NCI-H187 treated with DMSO at 0.1 percent for 48 hours (cell line): Measurements from ENCODE around the gene RYK.
"Not testable (repeated sequence)": the region's sequence is repeated elsewhere in the genome, so short reads cannot be mapped to it uniquely, and the experiment has no call there.

Source experiments
- DNase-seq: peaks from one replicate; lab custom pipeline; 2025; lab: John Stamatoyannopoulos, UW

The RYK gene

DNA sequence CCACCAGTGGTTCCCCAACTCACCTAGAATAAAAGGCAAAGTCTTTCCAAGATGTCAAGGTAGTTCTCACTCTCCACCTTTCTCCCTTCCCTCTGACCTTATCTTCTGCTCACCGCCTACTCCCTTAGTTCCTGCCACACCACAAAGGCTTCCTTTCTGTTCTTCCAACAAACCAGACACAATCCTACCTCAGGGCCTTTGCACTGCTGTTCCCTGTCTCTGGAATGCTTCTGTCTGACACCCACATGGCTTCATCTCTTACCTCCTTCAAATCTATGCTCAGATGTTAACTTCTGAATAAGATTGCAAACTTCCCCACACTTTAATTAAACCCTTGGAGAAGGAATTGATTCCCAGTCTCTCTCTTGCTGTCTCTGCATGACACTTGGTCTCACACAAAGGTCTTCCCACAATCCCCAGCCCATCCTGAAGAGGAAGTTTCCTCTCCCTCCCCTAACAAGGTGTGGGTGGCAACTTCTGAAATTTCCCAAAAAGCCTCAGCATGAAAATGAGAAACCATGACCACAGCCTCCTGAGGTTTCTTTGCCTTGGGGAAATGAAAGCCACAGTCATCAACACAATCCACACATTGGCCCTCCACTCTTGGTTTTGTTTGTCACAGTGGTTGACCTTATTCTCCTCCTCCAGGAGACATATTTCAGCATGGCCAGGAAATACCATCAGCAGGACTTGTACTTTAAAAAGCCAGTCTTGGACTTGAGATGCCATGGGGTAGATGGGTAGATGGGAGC is 3.0 kb upstream of the RYK start:
- DNase-seq, result no peak

DNA sequence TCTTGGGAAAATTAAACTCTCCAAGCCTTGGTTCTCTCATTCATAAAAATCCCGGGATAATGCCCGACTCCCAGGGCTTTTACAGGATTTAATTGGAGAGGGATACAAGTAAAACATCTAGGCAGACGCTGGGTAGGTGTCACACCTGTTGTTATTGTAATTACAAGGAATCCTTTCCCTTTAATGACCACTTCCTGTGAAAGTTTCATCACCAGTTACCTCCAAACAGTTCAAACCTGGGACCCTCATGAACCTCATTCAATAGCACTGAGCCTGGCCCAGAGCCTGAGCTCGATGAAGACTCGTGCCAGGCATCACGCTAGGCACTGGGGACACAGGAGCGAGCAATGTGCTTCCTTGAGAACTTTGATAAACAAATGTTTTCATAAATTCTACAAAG is 2.1 kb upstream of the RYK start:
- DNase-seq, result no peak

DNA sequence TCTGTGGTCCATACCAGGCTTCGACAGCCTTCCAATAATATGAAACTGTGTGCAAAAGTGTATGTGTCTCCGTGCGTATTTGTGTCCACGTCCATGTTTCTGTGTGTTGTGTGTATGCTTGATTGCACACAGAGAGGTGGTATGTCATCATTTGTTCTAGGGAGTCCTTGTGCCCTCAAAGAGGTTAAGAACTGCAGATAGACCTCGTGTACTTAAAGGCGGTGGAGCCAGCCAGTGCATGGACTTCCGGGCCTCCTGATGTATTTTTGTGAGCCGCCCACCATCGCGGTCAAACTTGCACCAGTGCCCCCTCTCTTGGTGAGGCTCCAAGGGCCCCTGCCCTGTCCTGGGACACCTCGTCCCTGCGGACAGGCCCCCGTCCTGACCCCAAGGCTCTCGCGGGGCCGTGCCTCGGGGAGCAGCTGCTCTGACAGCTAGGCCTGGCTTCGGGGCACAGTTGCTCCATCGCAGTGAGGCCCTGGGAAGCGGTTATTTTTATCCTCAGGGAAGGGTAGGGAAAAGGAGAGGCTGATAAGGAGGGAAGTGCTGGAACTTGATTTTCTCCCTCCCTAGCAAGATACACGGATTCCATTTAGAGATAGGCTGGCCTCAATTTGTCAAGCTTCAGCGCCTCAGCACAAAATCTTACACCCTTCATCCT is 1.2 kb upstream of the RYK start:
- DNase-seq, result no peak

DNA sequence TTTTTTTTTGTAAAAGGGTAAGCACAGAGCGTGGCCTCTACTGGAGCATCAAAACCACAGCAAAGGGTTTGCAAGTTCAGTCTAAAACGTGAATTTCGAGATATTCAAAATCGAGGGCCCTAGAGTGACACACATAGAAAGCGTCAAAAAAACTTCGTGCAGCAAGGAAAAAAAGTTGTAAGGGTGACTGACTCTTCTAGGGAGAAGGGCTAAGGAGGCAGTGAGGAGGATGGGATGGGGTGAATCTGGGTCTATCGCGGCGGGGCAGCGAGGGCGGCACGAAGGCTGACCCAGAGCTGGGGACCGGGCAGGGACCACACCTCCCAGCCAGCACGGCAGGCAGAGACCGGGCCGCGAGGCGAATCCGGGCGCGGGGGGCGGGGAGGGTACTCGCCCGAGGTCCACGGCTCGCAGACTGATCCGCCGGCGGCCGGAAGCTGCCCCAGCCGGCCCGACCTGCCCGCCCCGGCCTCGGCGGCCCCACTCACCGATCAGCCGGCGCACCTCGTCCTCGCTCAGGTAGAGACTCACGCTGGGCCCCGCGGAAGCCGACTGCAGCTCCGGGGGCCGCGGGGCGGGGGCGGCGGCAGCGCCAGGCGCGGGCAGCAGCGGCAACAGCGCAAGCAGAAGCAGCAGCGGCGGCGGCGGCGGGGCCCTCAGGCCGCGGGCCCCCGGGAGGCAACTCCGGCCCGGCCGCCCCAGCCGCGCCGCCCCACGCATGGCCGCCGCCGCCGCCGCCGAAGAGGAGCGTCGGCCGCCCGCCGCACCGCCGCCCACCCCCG is 533 bp downstream of the RYK start:
- DNase-seq, result no peak

DNA sequence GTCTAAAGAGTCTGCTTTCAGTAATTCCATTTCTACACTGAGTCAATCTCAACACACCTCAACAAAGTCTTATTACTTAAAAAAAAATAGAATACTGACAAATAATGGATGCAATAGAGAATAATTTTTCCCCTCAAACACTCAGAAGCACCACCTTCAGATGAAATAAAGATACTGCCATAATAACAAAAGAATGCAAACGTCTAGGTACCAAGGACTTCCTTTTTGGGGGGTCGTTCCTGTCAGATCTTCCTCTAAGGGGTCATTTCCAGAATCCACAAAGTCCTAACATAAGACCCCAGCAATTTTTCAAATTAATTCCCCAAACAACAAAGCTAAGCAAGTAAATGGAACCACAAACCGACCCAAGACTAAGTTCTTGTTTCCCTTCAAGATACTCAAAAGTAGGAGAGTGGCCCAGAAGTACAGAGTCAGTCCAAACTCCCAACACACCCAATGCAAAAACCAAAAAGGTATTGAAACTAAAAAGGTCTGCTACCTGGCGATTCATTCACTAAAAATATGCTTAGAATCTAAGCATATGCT is 1.3 kb downstream of the RYK start:
- no peak for DNase-seq

DNA sequence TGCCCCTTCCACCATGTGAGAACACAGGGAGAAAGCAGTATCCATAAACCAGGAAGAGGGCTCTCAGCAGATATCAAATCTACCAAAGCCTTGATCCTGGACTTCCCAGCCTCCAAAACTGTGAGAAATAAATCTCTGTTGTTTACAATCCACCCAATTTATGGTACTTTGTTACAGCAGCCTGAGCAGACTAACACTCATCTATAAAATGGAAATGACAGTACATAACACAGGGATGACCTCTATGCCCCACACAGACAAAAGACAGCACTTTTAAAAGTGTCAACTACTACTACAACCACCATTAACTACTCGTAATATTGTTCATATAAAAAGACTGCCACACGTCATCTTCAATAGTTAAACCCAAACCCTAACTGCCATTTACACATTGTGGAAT is 5.7 kb downstream of the RYK start:
- no peak for DNase-seq

DNA sequence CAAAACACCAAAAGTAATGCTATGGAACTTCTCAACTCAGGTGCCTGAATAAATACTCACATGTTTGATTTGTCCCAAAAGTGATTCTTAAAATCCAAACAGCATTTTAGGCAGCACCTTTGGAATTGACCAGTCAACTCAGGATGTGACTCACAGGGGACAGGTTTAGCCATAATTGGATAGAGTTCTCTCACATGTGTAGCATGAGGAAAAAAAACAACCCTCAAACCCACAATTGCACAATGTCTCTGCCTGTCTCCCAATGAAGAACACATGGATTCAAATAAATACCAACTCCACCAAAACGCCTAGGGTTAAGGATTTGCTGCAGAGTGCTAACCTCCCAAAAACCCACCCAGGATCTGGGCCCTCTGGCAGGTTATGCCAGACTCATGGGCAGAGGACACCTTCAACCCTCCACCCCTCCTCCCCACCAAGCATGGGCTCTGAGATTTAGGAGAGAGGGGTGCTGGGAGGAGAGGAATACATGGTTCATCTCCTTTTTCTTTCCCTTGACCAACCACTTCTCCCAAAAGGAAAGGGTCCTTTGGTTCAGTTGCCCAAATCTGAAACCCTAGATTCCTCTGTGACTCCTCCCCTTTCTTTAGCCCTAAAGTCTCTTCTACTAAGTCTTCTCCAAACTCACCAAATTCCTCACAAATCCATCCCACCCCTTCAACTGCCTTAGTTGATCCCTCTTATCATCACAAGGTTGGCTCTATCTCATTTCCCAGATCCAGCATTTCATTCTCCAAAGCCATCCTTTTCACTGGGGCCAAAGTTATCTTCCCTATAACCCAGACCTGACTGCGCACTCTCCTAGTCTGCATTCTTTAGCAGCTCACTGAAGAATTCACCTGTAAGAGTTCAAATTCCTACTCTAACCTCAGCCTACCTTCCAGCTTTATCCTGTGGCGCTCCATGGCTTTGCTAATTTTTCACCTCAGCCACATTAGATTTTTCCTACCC is 7.7 kb downstream of the RYK start:
- no peak for DNase-seq

DNA sequence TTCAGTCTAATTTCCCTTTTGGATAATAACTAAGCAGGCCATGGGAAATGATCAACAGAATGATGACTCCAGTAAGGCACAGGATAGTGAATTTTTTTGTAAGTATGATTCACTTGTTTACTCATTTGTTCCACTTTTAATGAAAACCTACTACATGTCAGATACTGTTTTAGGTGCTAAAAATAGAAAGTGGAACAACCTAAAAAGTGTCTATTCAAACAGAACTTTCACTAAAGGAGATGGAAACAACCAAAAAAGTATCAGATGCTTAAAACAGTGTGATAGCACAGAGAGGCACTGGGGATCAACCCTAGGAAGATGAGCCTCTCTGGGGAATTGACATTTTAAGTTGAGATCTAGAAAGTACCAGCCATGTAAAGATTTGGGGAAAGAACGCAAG is 11.1 kb downstream of the RYK start:
- no peak for DNase-seq

DNA sequence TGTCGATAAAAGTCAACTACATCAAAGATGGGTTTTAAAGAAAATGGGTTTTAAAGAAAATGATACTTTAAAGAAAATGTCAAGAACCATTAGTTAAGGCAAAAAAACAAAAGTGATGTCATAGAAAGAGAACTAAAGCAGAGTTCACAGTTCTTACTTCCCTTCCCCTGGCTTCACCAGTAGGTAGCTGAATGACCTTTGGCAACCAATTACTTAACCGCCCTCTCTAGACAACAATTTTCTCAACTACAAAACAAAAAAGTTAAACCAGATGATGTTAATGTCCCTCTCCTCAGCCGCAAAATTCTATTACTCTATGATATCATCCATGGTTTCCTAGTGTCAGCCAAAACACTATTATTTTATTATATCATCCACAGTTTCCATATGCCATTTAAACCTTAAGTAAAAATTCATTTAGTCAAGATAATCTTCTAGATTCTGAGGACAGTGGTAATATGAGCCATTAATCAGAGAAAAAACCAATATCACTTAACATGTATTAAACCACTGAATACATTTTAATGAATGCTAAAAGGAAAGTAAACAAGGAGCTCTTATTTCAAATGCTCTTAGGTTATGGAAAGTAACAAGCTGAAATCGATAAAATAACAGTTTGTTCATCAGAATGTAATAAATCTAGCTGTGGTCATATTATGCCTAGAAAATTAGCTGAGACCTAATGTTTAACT is 13.1 kb downstream of the RYK start:
- DNase-seq, result no peak

DNA sequence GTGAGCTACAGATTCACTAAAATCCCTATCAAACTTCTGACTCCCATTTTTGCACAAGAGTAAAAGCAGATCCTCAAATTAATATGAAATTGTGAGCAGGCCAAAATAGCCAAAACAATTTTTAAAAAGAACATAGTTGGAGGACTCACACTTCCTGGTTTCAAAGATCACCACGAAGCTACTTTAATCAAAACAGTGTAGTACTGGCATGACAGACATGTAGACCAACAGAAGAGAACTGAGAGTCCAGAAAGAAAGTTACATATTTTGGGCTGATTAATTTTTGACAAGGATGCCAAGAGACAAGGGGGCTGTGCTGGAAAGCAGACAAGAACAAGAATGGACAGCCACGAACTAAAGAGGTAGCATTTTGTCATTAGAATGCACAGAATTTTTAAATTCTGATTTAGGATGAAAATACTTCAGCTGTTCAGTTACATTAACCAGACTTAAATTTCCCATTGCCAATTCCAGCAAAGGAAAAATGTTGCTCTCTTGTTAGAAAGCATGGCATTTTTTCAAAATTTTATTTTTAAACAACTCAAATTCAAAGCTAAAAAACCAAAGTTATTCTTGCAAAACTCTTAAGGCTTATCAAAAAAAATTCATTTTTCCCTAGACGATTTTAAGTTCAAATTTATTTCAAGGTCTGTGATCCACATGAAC is 14.0 kb downstream of the RYK start:
- DNase-seq, result no peak

DNA sequence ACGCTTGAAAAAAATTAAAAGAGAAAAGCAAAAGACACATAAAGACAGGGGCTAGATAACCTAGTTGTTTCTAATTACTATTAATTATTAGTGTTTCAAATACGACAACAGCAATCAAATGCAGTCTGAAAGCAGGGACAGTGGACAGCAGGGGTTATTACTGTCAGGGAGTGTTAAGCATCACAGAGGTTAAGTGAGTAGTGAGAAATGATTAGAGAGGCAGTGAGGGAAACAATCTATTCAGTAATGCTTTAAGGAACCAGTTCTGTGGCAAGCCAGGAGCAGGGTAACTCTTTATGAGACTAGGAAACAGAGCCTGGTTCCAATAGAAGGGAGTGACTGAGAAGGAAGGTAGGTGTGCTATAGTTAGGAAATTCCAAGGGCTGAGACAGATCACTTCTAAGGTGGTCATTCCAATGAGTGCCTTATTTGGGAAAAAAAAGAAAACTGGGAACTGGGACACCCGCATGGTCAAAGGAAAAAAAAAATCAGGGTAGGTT is 15.0 kb downstream of the RYK start:
- DNase-seq, result no peak

DNA sequence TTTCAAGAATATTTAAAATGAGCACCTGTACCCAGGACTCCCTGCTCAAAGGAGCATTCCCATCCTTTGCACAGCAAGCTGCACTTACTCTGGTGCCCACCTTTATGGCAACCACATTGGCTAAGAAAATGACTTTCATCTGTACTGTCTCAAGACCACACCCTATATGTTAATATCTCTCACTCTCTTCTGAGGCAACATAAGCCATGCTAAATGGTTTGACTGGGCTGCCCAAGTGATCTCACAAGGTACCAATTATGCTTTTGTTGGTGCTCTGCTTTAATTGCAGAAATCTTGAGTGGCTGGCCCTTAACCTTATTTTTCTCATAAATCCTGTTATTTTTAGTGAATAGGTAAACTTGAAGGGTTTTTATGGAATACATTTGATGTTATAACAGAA is 17.7 kb downstream of the RYK start:
- no peak for DNase-seq

DNA sequence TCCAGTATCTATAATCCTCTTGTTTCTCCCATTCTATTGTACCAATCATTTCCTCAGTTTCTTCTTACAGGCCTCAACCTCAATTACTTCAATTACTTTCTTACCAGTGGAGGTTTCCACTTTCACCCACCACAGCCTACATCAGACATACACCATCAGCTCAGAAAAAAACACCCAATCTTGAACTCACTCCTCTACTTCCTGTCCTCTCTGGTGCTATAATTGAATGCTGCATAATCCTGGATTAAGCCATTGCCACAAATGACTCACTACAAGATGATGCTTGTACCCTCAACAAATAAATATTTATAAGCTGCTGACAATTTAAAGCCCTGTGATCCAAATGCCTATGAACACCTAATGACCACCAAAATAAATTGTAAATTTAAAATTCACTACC is 18.5 kb downstream of the RYK start:
- DNase-seq, result no peak

DNA sequence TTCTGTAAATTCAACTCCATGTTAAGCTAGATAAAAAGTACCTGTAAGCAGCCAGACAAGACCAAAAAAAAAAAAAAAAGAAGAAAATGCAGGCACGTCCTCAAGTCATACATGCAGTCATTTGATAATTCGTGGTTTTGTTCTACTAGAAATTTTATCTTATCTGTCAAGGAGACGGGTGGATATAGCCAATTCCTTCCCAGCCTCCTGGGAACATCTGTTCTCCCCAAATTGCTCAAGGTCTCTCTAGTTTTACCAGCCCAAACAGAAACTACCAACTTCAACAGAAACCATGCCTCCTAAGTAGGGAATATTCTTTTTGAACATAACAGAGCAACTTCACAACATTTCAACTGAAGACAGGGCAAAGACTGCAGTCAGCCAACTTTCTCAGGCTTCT is 19.5 kb downstream of the RYK start:
- no peak for DNase-seq

DNA sequence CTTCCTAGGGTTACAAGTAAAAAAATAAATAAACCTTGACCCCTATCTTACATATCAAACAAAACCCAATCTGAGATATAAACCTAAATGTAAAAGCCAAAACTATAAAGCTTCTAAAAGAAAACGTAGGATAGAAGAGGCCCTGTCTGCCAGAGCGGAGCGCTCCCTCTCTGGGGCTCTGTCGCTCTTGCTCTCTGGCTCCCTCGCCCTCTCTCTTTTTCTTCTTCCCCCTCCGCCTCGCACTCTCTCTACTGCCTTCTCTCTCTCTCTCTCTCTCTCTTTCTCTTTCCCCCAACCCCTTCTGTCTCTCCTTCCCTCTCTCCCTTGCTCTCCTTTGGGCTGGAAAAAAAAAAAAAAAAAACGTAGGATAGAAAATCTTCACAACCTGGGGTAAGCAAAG is 21.6 kb downstream of the RYK start:
- DNase-seq, result no peak

DNA sequence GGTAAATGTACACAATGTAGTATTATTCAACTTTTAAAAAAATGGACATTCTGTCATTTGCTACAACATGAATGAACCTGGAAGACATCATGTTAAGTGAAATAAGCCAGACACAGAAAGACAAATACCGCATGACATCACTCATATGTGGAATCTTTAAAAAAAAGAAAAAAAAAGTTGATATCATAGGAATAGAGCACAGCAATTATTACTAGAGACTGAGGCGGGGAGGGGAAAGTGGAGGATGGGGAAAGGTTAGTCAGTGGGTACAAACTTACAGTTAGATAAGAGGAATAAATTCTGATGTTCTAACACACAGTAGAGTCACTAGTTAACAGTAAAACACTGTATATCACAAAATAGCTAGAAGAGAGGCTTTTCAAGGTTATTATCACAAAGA is 22.2 kb downstream of the RYK start:
- no peak for DNase-seq

DNA sequence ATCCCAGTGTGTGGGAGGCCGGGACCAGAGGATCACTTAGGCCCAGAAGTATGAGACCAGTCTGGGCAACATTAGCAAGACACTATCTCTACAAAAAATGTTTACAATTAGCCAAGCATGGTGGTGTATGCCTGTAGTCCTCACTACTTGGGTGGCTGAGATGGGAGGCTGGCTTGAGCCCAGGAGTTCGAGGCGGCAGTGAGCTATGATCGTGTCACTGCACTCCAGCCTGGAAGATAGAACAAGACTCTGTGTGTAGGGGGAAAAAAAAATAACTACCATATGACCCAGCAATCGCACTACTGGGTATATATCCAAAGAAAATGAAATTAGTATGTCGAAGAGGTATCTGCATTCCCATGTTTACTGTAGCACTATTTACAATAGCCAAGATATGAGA is 22.6 kb downstream of the RYK start:
- DNase-seq, result no peak

DNA sequence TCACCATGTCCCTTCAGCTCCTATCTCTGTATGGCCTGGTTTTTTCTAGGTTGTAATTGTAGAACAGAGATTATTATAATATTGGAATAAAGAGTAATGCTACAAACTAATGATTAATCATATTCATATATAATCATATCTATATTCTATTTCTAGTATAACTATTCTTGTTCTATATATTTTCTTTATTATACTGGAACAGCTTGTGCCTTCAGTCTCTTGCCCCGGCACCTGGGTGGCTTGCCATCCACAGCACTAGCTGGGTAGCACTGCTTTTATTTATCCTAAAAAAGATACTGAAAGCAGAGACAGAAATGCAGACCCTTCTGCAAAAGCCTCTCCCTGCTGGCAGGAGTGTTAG is 25.9 kb downstream of the RYK start:
- DNase-seq, result not testable (repeated sequence)

DNA sequence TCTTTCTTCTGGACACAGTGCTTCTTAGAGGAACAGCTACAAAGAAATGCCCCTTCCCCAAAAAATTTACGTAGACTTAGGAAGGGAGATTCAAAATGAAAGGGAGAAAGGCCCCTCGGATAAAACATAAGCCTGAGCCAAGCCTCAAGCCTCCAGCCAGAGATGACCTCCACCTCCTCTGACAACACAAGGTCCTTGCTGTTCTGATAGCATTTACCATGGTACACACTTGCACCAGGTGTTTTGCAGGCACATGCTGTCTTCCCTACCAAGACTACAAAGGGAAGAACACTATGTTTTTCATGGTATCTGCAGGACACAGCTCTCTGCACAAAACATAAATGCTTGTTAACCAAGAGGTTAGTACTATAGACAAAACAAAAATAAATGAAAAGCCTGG is 27.8 kb downstream of the RYK start:
- DNase-seq, result no peak

DNA sequence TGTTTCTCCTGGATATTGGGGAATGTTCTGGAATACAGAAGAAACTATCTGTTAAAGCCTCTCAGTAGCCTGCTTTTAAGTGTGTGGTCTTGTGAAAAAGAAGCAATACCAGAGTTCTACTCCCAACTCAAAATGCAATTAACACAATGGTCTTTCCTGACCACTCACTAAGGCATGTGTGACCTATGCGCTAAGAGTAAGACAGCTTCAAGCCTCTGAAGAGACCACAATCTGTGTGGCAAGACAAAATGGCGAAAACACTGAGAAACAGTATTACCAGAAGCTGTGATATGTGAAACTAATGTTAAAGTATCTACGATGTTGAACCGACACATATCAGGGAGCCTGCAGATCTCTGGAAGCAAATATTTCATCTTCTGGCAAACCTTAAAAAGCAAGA is 33.8 kb downstream of the RYK start:
- DNase-seq, result no peak
